Ammon's horn (tissue), 1 donor: ENCODE measurements around the gene ACTL7A.

Source experiments
- DNase-seq: peaks from one replicate; pipeline ENCODE4 v3.0.0-alpha.2; 2016; ENCODE audit warnings: low spot score

ACTL7A gene

GRCh38 chr9:108850293-108850897 is 11.7 kb upstream of the ACTL7A start:
- DNase-seq = peak; percentile 37

DNA sequence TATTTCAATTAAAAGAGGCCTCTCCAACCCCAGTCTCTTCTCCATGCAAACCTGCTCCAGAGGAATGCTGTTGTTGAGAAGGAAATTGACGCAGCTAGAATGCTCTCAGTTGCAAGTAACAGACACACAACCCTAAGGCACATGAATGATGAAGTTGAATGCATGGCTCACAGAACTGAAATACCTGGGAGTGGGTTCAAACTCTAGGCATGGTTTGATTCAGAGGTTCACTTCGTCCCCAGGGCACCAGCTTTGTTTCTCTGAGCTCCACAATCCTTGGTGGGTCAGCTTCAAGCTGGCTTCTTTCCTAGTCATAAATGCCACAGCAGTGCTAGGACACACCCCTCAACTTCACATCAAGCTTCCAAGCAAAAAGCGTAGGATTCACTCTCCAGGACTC is 10.9 kb upstream of the ACTL7A start:
- no peak for DNase-seq

DNA sequence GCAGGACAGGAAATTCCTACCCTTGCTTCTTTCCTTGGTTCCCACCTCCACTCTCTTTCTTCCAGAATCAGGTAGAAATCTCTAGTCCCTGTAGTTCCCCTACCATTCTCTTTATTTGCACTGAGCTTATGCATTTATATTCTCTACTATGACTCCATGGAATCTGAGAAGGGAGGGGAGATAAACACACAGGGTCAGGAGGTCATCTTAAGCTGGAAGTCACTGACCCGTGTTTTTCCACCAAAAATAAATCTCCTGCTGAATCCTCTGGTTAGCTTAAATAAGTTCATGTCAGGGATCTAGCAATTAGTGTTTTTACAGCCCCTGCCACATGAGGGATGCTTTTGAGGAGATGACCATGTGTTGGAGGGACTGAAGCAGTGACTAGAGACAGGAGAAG is 10.0 kb upstream of the ACTL7A start:
- no peak for DNase-seq

DNA sequence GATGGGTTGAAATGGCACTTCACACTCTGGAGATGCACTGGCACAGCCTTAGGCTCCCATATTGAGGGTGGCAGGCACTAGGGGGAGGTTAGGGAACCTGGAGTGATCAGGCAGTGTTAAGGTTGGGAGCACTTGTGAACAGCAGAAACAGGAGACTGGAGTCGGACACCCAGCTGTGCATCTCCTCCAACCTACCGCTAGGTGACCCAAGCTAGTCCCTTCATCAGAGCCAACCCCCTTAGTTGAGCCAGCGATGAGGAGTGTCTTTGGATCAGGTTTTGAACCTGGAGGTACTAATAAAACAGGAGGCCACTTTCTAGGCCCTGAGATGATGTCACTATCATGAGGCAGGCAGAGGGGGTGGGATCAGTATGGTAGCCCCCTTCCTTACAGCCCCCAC is 8.0 kb upstream of the ACTL7A start:
- DNase-seq = no peak

GRCh38 chr9:108854641-108855528 is 7.2 kb upstream of the ACTL7A start:
- no peak for DNase-seq

DNA sequence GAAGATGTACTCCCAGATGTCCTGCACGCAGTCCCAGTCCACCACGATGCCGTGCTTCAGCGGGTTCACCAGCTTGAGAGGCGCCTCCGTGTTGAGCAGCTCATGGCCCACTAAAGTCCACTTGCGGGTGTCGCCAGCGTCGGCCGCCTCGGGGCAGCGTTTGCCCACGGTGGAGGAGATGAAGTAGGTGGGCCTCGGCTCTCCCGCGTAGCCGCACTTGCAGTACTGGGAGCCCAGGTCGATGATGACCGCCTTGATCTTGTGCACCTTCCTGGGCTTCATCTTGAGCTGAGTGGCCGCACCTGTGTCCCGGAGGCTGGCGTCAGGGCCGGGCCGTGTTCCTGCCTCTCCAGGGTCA is 6.6 kb upstream of the ACTL7A start:
- DNase-seq = no peak

DNA sequence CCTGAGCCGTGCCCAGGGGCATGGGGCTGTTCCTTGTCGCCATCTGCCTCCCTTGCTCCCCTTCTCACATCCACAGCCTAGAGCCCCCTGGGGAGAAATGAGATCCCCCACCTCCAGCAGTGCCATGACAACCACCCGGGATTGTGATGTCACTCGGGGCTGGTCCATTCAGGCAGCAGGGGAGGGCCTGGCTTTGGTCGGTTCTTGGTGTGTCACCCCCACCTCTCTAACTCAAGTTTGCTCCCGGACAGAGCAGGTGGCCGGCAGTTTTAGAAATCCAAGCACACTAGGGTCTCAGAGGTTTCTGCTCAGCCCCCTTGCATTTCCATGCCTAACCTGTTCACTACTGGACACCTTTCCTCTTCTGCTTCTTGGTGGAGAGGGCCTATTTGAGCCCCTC is 6.2 kb upstream of the ACTL7A start, which contains the start of gene ACTL7B:
Gene ACTL7B (minus strand): TSS at position 99 of the 400 bp plus-strand sequence. CDS start 56 bp downstream, at position 43.
- DNase-seq = no peak

DNA sequence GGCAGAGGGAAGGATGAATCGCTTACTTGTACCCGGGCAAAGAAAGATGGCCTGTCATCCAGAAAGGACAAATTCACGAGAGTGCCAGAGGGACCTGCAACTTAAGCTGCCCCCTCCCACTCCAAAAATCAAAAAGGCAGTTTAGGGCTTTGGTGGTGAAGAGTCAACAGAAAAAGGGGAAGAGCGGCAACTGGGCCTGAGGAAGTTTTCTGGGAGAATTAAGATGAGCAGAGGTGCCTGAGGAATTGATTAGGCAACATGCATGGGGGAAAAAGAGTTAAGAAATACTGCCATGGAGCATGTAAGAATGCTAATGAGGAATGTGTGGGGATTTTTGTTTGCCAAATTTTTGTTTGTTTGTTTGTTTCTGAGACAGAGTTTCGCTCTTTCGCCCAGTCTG is 4.5 kb upstream of the ACTL7A start:
- no peak for DNase-seq

DNA sequence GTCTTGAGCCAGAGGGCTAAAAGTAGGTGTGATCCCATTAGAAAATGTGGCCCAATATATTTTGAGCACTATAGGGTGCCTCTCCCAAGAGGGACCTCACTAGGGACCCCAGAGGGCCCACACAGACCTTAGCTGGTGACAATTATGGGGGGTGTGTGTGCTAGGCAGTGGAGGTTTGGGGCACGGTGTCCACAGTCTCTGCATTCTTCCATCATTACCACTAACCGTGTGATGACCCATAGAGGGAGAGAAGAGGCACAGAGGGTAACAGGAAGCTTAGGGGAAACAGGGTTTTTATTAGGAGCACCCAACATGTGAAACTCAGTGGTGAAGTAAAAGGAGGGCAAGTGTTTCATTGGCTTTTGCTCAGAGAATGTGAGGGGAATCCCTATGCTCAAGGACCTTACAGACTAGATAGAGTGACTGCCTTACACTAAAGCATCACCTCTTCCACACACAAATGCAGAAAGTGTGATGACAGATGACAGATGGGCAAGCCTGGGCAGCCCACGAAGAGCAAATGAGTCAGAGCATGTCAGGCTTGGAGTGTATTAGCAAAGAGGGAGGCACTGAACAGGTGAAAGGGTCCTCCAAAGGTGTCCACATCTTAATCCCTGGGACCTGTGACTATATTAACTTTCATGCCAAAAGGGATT is 2.5 kb upstream of the ACTL7A start:
- DNase-seq = no peak

DNA sequence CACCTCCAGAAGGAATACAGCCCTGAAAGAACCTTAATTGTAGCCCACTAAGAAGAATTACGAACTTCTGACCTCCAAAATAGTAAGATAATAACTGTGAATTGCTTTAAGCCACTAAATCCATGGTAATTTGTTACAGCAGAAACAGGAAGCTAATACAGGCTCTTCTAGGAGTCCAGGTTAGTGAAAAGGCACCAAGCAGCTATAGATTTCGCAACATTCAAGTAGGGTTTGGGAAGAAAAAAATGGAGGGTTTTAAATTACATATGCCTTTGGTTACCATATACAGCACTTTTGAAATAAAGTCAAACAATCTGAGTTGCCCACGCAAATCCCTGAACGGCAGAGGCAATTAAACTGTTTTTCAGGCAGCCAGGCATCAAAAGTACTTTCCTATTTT is 1.7 kb upstream of the ACTL7A start:
- DNase-seq = no peak

DNA sequence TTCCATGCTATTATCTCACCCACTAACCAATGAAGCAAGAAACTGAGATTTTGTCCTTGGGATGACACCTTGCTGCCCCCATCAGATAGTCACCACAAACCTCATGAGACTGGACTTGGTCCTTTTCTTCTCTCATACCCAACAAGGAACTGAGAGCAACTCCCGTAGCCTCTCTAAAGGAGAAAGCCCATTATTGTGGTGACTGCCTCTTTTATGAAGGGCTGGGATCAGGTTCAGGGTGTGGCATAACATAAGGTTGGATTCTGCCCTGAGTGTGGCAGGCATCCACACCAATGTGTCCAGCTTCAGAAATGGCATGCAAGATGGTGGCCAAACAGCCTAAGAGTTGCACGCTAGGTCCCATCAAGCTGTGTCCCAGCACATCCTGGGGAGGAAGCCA is 1.3 kb upstream of the ACTL7A start:
- no peak for DNase-seq

- no peak for DNase-seq
Measured at GRCh38 chr9:108861464-108861863, 602 bp upstream of the ACTL7A start.

- DNase-seq = no peak
Measured at GRCh38 chr9:108863891-108864290, 1.8 kb downstream of the ACTL7A start.

GRCh38 chr9:108864446-108864845 is 2.4 kb downstream of the ACTL7A start:
- DNase-seq = no peak

- no peak for DNase-seq
Measured at GRCh38 chr9:108865037-108865436, 3.0 kb downstream of the ACTL7A start.

DNA sequence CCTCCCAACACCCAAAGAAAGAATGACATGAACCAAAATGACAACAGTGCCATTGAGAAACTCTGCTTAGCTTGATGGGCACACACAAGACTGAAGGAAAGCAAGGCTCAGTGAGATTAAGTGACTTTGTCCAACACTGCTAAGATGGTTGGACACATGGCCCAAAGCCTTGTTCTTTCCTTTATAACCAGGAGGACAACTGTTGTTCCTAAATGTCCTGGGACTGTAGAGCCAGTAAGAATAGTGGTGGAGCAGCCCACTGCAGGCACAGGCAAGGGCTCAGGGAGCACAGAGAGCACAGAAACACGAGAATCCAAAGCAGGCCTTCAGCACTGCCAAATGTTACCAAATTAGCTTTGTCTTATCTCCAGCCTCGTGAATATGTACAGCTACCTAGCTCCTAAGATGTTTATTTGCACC is 3.9 kb downstream of the ACTL7A start:
- no peak for DNase-seq

- no peak for DNase-seq
Measured at GRCh38 chr9:108867116-108867515, 5.0 kb downstream of the ACTL7A start.

DNA sequence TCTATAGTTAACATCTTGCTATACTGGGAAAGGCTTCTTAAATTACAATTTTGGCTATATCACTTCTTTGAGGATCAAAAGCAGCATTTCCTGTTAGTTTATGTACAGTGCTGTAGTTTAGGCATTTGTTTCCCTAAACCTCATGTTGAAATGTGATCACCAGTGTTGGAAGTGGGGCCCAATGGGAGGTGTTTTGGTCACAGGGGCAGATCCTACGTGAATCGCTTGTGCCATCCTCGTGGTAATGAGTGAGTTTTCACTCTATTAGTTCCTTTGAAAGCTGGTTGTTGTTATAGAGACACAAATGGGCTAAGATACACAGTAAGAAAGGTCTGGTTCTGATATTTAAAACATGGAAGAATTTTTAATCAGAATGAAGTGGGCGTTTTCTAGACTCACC is 5.8 kb downstream of the ACTL7A start:
- DNase-seq = no peak

DNA sequence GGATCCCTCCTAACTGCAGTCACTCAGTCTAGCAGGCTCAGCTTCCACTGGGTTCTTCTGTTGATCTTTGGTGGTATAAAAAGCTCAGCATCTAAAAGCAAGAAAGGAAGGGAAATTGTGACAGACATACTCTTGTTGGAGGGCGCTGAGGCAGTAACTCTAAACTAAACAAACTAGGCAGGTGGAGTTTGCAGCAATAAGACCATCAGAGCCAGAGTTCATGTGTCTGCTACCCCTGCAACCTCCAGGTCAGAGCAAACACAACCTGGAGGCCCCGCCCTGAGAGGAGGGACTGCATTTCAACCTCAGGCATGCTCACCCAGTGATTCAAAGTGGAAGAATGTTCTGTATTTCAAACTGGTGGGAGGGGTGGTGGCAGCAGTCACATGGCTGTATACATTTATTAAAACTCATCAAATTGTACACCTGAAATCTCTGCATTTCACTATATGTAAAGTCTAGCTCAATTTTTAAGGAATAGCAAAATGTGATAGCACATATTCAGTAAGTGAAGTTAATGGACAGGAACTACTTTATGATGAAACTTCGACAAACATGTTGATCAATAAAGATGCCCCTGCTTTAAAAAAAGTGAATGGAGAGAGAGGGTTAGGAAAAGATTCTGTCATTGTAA is 7.1 kb downstream of the ACTL7A start:
- DNase-seq = no peak

DNA sequence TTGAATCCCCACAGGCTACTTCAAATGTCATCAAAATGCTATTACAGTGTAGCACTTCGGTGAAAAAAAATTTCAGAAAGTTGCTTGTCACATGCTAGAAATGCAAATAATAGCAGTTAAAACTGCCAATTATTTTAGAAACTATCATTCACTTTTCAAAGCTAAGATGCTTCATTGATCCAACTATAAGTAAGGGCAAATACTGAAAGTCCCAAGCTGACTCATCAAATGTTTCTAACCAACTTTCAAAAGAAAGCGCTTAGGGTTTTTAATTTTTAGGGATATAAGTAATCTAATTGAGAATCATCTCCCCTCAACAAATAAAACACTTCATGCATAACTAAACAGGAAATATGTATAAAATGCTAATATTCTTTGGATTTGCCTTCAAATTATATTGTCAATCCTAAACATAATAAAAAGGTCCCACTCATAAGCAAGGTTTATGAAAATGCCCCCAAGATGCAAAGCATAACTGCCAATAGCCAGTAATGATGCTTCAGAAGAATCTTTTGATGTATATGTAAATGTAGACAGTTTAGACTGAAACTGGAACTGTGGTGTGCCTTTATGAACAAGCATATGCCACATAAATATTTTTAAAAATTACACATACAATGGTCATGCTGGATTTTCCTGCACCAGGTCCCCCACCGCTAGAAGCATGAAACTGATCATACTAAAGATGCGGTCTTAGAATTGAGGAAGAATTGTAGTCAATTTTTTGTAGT is 12.2 kb downstream of the ACTL7A start:
- no peak for DNase-seq

GRCh38 chr9:108876425-108876824 is 14.4 kb downstream of the ACTL7A start:
- DNase-seq = no peak

DNA sequence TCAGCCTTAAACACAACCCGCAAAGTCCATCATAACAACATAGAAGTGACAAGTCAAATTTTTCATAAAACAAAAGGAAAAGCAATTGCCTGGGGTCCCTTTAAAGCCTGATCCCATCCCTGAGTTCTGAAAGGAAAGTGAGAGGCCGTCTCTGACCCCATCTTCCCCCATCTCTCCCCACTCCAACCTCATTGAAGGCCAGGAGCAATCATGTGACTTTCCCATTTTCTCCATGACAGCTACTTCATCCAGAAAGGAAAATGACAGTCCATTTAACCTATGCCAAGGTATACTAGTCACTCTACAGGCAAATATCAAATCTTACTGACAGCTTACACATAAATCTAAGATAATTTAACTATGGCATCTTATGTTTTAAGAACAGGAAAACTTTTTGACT is 15.5 kb downstream of the ACTL7A start:
- DNase-seq = no peak
